LNCaP clone FGC (cell line): ENCODE measurements around the gene DYNLT4.
A peak's percentile ranks its signal among the peaks of the same experiment; 100 is the strongest.
"Not testable (repeated sequence)": the region's sequence is repeated elsewhere in the genome, so short reads cannot be mapped to it uniquely, and the experiment has no call there.

Experiments
- DNase-seq: peaks from one replicate; pipeline ENCODE4 v3.0.0-alpha.2; 2011; ENCODE audit warnings: low read depth
- H3K4me3 ChIP-seq: 2 replicates; pipeline ENCODE4 v1.5.1; 2011; ENCODE audit warnings: mild to moderate bottlenecking, low read depth, low read length, control low read depth
- CTCF ChIP-seq: IDR thresholded peaks from 2 replicates; pipeline ENCODE4 v1.5.1; 2012; ENCODE audit warnings: mild to moderate bottlenecking; ENCODE audit not compliant: control insufficient read depth, insufficient read depth; ENCODE audit errors: extremely low read depth

Gene DYNLT4

DNA sequence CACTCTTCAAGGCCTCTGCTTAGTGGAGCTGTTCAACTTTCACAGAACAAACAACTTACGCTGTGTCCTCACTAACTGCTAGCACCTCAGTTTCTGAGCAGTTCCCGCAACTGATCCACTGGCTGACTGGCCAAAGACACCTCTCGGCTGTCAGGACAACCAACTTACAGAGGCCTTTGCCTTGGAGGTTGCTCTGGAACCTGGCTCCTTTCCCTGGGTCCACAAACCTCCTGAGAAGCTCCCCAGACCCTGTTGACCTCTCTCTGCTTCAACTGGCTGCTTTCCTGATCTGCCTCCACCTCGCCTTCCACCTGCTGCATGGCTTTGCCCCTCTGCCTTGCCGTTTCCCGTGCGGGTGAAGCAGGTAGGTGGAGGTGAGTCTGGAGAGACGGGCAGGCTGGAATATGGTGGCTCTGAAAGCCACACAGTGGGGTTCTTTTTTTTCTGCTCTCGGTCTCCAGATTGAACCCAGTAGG is 14.1 kb upstream of the DYNLT4 start:
- TF ChIP-seq CTCF: no peak
- DNase-seq: no peak
- no peak overlapping the region for H3K4me3 ChIP-seq

- no peak for DNase-seq
- no peak for TF ChIP-seq CTCF
- H3K4me3 ChIP-seq: peak overlapping the region; percentile 65
Measured at GRCh38 chr1:44820328-44821239, 13.4 kb upstream of the DYNLT4 start.

- peak; percentile 72 for DNase-seq
- peak overlapping the region; percentile 65 for H3K4me3 ChIP-seq
- TF ChIP-seq CTCF: no peak
Measured at GRCh38 chr1:44819608-44820327, 12.6 kb upstream of the DYNLT4 start.

- H3K4me3 ChIP-seq: peak overlapping the region; percentile 65
- no peak; the same call in 1 of the 2 replicates for TF ChIP-seq CTCF
- DNase-seq: no peak
Measured at GRCh38 chr1:44819196-44819607, 12.1 kb upstream of the DYNLT4 start.

DNA sequence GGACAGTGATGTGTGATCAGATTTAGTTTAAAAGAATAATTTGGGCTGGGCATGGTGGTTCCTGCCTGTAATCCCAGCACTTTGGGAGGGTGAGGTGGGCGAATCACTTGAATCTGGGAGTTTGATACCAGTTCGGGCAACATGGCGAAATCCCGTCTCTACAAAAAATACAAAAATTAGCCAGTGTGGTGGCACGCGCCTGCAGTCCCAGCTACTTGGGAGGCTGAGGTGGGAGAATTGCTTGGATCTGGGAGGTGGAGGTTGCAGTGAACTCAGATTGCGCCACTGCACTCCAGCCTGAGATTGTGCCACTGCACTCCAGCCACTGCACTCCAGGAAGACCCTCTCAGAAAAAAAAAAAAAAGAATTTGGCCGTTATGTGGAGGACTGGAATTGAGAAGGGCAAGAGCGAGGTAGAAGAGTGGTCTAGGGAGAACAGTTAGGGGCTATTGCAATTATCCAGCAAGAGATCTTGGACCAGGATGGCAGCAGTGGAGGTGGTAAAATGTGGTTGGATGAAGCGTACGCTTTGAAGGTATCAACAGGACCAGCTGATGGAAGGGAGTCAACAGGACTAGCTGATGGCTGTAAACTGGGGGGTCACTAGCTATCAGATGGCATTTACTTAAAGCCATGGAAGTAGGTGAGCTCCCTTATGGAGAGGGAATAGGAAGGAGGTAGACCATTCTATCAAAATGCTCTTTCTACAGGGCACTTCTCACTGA is 10.8 kb upstream of the DYNLT4 start:
- DNase-seq: no peak
- H3K4me3 ChIP-seq: no peak overlapping the region
- no peak for TF ChIP-seq CTCF

- no peak for DNase-seq
- TF ChIP-seq CTCF: no peak
- no peak overlapping the region for H3K4me3 ChIP-seq
Measured at GRCh38 chr1:44817307-44817706, 10.2 kb upstream of the DYNLT4 start.

DNA sequence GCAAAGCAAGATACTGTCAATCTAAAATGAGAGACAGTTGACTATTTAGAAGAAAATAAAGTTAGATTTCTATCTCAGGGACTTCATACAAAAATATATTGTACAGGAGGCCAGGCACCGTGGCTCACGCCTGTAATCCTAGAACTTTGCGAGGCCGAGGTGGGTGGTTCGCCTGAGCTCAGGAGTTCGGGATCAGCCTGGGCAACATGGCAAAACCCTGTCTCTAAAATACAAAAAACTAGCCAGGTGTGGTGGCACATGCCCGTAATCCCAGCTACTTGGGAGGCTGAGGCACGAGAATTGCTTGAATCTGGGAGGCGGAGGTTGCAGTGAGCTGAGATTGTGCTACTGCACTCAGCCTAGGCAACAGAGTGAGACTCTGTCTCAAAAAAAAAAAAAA is 8.8 kb upstream of the DYNLT4 start:
- not testable (repeated sequence) for DNase-seq, H3K4me3 ChIP-seq
